Subcutaneous adipose tissue (tissue), 4 donors: ENCODE data around the gene ELAC2. TPM values are rescaled to one million over a fixed set of nuclear protein-coding genes. Genes with fewer than 3 reads are reported as not detected.

ENCODE experiments used
- total RNA-seq, 4 donors: library from RNA; depleted of rRNA; stranded (reverse); fragments of >200 nt; gene quantifications; one replicate each; pipeline ENCODE4 v1.1.0, GENCODE V29; 2016
- TF ChIP-seq, protein P1 (sequence below): fragments of 450-650 bp; IDR thresholded peaks from one replicate; pipeline ENCODE4 v1.5.1; 2016; ENCODE audit warnings: low read depth, mild to moderate bottlenecking, control low read depth, antibody characterized with exemption, moderate library complexity

Gene ELAC2
- total RNA-seq, 4 donors from 2014 or later, result 60.1 to 85.9 (median 63.7) TPM

DNA sequence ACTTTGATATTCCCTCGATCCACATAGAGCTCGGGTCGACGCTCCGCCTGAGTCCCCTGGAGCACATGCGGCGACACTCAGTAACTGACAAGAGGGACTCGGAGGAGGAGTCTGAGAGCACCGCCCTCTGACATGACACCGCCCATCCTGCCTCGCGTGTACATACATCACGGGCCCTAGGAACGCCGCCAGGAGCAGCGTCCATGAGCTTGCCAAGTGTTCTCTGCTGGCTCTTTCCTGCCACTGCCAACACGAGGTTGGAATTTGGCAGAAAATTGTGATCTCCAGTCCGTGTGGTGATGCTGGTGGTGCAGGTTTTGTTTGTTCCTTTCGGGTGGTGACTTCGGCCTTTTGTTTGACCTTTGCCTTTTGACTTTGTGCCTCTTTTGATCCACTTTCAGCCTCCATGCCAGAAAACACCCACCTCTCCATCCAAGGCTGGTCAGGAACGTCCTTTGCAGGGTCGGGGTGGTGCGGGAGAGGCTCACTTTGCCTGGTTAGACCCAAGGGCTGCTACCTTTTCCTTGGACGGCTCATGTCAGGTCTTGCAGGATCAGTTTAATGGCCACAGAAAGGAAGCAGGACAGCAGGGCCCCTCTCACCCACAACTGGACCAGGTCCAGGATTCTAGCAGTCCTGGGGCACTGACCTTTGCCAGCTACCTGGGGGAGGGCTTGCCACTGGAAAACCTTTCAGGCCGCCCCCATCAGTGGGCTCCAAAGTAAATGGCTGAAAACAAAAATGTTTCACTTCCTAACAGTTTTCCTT lies 27.6 kb downstream of the ELAC2 start:
- TF ChIP-seq, protein P1, sequence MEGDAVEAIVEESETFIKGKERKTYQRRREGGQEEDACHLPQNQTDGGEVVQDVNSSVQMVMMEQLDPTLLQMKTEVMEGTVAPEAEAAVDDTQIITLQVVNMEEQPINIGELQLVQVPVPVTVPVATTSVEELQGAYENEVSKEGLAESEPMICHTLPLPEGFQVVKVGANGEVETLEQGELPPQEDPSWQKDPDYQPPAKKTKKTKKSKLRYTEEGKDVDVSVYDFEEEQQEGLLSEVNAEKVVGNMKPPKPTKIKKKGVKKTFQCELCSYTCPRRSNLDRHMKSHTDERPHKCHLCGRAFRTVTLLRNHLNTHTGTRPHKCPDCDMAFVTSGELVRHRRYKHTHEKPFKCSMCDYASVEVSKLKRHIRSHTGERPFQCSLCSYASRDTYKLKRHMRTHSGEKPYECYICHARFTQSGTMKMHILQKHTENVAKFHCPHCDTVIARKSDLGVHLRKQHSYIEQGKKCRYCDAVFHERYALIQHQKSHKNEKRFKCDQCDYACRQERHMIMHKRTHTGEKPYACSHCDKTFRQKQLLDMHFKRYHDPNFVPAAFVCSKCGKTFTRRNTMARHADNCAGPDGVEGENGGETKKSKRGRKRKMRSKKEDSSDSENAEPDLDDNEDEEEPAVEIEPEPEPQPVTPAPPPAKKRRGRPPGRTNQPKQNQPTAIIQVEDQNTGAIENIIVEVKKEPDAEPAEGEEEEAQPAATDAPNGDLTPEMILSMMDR, result no peak

DNA sequence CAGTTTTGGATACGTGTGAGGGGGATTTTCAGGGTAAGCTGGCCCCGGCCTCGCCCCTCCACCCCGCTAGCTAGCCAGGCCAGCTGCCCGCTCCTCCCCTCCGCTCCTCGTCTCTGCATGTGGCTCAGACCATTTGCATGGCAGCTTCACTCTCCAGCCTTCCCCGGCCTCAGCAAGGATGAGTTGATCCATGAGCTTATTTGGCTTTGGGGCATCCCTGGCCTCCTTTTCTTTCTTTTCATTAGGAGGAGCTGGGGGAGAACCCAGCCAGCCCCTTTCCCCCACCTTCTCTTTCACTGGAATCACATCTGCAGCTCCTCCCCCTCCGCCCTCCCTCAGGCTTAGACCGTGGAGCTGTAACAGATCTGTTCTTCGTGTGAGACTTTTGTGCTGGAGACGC lies 30.7 kb downstream of the ELAC2 start:
- TF ChIP-seq, protein P1, result no peak

DNA sequence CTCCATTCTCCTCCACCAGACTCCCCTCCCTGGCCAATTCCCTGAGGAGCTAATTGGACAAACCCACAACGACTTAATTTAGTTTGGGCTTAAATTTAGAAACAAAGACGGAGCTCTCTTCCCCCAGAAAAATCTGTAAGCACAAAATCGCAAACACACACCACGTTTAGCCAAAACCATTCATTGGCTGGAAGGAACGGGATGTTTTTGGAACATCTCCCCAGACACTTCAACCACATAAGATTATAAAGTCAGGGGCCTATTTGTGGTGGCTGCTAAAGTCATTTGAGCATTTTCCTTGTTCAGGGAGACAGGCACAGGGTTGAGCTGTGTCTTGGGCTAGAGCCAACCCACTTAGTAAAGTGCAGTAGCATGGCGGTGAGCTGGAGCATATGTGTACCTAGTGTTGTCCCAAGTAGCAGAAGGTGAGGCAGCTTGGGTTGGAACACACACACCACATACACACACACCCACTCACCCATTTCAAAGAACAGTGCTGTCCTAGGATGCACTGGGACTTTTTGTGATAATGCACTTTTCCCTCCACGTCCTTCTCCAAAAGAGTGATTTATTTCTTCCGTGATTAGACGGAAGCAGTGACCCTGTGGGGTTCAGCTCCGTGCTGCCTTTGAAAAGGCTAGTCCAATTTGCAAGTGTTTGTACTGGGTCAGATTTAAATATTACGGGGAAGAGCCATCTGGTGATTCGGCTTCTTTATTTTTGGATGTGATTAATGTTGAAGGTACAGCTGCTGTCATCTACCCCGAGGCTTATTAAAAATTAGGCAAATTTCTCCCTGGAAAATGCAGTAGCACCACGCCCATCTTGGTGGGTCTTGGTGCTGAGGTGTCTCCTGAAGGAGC lies 32.2 kb downstream of the ELAC2 start:
- TF ChIP-seq, protein P1, result no peak

DNA sequence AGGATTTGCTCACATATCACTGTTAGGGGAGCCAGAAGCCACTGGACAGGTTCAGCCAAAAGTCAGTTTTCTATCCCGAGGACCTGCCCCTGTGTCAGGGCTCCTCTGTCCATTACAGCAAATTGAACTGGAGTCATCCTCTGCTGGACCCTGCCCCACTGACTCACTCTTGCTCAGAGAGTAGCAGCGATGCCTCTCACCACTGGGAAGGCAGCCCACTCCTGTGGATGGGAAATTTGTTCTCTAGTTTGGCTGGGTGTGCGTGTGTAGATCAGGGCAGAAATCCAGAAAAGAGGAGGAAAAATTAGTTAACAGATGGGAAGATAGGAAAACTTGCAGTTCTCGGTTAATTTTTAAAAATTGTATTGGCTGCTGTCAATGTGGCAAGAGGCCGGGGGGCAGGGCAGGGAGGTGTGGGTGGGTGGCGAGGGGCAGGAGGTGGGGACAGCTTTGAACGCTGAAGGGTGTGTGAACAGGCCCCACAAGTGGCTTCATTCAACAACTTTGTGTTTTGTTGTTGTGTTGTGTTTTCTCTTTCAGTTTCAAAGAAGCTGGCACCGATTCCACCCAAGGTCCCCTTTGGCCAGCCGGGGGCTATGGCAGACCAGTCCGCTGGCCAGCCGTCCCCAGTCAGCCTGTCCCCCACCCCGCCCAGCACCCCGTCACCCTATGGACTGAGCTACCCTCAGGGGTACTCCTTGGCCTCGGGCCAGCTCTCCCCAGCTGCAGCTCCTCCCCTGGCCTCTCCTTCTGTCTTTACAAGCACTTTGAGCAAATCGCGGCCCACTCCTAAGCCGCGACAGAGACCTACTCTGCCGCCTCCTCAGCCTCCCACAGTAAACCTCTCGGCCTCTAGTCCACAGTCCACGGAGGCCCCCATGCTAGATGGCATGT lies 33.6 kb downstream of the ELAC2 start:
- TF ChIP-seq, protein P1, result no peak

DNA sequence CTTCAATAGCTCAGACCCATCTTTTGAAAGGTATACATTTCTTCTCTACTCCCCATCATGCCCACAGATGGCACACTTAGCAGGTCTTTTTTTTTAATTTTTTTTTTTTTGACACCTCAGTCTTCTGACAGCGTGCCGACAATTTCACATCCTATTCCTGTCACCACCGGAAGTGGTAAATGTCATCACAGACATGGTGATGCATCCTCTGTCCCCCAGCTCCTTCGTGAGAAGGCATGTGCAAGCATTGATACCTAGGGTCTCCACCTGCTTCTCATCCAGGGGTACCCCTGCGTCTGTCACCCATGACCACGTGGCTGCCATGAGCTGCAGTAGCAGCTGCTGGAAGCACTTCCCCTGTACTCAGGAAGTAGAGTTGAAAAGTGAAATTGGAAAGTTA lies 35.6 kb downstream of the ELAC2 start:
- TF ChIP-seq, protein P1, result no peak

DNA sequence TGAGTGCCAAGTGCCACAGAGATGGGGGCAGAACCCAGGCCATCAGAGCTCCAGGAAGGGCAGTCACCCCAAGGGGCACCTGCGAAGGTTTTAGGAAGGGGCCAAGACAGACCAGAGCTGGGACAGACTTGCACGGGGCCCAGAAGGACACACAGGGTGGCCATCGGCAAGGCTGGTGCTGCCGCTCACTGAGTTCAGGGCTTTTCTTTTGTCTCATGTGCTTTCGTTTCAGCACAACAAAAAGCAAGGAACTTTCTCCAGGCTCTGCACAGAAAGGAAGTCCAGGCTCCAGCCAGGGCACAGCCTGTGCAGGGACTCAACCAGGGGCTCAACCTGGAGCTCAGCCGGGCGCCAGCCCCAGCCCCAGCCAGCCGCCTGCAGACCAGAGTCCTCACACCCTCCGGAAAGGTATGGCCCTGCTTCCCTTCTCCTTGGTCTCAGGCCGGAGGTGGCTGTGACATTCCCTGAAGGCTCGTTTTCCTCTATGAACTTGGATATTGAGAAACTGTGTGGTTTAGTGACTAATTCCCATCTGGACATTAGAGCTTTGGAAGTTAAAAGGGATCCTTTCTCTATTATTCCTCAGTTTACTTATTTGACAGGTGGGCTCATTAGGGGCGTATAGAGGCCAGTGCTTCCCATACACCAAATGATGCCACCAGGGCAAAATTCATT lies 37.9 kb downstream of the ELAC2 start:
- TF ChIP-seq, protein P1, result no peak
